Left hindlimb (tissue), 1 donor: ENCODE results near the gene DYNC1I2.
"Not testable (repeated sequence)": the region's sequence is repeated elsewhere in the genome, so short reads cannot be mapped to it uniquely, and the experiment has no call there.

Experiments
- DNase-seq: peaks from one replicate; pipeline ENCODE4 v3.0.0-alpha.2; 2018

Gene DYNC1I2

DNA sequence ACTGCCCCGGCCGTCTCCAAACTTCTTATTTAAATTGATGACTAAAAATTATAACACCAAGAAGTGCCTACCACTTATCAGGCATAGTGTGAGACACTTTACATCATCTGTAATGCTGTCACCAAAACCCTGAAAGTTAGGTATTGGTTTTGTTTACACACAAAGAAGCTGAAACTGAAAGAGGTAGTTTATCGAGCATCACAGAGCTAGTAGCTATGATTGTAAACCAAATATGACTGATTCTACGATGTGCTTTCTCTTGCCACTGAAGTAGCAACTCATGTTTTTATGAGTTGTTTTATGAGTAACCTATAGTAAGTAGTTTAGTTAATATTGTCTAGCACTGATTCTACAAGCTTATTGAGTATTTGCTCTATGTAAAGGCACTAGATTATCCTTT, 31.5 kb downstream of the DYNC1I2 start:
- no peak for DNase-seq

DNA sequence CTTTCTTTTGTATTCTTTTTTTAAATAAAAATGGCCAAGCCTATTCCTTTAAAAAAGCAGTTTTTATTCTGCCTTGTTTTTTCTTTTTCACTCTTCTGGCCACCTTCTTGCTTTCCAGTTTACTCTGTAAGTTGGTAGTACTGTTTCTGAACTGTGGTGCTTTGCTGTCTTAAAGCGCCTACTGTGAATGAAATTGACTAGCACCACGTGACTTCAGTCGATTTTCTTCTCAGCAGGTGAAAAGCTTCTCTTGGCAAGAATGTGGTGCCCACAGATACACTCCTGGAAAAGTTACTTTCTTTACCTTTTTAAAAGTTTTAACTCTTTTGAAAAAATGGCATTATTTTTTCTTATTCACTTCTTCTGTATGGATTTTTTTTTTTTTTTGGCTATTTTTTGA, 32.4 kb downstream of the DYNC1I2 start:
- no peak for DNase-seq

DNA sequence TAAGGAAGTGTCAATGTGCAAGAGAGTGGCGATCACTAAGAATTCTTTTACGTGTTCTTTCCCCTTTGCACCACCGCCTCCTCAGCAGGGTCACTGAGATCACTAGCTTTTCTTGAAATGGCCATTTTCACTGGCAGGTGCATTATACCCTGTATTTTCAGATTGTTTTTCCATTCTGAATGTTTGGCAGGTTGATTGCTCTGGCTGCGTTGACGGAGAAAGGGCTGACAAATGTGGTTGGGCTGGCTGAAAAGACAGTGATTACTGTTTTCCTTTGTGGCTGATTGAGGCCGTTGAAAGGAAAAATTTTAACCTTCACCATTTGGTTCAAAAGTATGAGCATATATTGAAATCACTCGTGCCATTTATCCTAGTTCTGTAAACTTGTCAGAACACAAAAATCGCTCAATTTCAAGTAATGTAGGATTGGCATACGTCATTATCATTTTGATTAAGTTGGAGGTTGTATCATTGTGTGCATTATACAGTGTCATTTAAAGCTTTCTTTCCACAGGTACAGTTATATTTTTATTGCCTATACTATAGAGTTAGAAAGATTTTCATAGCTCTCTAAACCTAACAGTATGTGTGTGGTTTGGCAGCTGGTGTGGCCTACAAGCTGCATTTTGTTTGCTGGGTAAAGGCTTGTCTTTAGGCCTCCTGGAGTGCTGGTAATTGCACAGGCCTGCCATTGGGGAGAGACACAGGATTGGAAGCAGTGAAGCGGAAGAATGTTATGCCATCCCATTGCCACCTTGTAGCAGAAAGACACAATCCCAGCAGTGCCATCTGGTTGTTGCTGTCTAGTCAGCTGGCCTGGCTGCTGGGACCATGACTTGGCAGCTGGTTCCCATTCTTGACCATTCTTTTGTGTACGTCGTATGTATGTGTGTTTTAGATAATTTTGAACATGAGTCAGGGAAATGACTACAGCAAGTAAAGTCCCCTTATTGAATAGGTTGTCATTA, 36.7 kb downstream of the DYNC1I2 start:
- DNase-seq: peak; percentile 32

DNA sequence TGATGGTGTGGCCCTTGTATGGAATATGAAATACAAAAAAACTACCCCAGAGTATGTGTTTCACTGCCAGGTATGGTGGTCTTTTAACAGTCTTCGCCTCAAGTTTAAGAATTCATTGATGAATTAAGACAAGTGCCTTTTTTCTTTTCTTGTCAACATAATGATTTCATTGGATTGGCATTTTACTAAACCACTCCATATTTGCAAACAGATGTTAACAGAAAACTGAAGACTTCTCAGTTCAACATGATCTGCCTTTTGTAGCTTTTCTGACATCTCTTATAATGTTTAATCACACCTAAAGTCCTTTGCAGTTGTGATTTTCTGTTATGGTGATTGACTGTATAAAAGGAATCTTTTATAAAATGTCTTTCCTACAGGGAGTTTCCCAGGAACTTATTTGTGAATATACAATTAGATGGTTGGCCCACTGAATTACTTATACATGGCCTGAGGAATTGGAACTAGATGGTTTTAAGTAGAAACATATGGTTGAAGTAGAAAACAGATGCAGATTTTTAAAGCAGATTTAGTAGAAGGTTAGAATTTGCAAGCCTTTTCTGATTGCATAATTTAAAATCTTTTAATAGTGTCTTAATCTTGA, 39.7 kb downstream of the DYNC1I2 start:
- no peak for DNase-seq

DNA sequence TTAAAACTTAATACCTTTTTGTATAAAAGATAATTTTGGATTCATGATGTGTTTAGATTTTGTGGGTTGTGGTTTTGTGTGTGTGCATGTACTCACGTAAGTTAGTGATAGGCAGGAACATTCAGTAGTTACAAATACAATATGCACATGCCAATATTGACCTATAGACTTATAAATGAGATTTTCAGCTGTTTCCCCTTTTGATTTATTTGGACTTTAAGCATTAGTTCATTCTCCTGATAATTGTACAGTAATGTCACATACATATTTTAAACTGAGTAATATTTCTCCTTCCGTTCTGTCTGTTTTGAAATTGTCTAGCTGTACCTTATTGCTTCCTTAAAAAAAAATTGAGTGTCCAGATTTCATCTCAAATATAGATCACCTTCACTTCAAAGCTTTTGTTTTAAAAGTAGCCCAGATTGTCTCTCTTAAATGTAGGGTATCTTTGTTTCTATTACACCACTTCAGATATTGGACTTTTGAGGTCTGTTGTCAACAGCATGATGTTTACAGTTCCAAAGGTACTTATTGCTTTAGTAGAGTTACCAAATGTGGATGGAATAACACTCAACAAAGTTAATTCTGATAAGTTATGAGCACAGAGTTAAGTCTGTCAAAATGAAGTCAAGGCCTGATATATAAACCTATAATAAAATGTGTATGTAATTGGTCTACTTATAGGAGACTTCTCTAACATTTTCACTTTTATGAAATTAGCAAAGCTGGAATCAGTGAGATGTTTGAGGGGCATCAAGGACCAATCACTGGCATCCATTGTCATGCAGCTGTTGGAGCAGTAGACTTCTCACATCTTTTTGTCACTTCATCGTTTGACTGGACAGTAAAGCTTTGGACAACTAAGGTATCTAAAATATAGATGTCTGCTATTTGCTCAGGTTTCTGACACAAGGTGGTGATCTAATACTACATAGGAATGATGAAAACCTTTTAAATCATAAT, 42.0 kb downstream of the DYNC1I2 start:
- no peak for DNase-seq

DNA sequence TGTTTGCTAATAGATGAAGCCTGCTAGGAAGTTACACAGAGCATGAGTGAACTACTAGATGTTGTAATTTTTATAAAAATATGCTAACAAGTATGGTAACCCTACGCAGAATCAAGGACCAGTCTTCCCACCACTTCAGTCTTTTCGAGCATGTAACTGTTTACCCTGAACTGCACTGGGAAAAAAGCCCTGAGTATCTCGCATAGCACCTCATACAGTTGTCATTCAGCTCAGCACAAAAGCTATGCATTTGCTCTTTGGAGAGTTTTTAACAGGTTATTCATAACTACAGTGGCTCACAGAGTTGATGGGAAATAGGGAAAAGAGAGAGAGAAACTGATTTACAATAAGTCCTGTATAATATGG, 42.7 kb downstream of the DYNC1I2 start:
- DNase-seq: no peak

DNA sequence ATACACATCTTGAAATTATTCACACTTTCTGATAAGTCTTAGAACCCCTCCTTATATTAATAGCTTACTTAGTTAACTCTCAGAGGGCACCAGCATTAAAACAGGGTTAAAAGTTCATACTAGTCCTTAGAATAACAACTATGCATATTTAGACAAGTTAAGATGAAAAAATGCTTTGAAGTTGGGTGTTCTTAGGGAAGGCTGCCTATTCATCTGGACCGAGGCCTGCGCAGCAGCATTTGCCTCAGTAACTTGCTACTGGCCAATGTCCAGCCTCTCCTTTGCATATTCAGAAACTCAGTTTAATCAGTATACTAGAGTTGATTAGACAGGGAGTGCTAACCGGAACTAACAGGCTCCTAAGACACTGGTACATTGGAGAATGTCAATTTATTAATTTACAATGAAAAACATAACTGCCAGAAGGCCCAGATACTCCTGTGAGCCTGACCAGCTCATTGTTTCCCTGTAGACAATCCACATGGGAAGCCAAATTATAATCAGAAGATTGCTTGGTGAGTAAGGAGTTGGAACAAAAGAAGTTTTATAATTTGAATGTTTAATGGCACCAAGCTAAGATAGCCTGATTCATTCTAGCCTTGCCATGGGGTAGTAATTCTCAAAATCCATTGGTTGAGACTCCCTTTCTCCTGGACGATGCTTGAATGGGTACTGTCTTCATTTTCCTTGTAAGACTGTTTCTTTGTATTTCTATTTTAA, 48.9 kb downstream of the DYNC1I2 start:
- no peak for DNase-seq

DNA sequence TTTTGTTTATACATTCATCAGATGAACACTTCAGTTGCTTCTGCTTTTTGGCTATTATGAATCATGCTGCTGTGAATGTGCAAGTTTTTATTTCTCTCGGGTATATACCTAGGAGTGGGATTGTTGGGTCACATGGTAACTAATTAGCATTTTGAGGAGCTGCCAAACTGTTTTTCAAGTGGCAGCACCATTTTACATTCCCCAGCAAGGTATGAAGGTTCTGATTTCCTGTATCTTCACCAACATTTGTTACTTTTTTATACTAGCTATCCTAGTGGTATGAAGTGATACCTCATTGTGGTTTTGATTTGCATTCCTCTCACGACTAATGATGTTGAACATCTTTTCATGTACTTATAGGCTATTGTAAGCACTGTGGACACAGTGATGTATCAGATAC, 53.9 kb downstream of the DYNC1I2 start:
- DNase-seq: no peak

DNA sequence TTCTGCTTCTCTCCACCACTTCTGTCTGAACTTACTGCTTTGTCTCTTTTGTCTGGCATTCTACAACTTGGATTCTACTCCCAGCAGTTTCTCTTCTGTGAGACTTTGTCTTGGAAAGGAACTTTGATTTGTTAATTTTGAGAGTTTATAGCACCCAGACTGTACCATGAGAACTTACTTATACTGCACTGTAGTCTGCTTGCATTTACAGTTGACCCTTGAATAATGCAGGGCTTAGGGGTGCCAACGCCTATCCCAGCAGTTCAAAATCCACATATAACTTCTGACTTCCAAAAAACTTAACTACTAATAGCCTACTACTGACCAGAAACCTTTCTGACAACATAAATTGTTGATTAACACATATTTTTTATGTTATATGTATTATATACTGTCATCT, 55.5 kb downstream of the DYNC1I2 start:
- no peak for DNase-seq

DNA sequence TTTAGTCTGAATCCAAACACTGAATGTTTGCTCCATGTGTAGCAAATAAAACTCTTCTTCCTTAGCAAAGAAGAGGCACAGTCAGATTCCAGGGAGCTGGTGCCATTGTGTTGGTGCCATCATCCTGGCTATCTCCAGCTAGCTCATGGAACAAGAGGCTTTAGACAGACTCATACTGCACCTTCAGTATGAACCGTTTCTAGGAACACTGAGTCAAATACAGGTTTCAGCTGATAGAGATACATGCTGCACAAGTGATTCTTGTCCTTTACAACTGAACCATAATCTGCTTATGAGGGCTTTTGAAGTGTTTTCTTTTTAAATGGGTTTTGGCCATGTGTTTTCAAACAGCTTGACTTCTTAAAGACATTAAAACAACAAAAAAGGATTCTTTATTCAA, 57.9 kb downstream of the DYNC1I2 start:
- no peak for DNase-seq

DNA sequence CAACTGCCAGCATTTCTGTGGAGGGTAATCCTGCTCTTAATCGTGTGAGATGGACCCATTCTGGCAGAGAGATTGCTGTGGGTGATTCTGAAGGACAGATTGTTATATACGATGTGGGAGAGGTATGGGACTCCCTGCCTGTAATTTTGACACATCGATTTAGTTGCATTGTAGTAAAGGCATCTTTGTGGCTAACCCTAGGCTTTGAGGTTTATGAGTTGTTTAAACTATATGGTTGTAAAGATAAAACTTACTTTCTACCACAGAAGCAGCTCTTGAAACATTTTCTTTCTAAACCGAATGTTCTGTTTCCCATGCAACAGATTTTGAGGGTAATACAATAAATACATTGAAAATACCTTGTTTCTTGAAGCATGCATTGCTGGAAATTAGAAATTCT, 58.5 kb downstream of the DYNC1I2 start:
- DNase-seq: no peak

DNA sequence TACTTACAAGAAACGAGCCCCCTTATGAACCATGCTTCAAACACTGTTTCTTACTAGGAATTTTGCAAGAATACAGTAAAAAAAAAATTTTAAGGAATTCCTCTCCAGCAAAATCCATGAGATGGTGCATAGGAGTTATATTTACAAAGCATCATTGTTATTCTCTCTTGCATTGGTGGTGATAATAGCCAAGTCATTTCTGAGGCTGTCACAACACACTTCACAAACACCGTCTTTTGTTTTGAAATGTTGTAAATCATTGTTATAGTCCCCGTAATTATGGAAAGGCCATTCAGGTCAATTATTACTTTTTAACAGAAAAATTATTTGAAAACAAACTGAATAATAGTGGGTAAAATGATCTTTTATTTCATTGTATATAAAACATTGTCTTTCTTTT, 60.1 kb downstream of the DYNC1I2 start:
- no peak for DNase-seq

DNA sequence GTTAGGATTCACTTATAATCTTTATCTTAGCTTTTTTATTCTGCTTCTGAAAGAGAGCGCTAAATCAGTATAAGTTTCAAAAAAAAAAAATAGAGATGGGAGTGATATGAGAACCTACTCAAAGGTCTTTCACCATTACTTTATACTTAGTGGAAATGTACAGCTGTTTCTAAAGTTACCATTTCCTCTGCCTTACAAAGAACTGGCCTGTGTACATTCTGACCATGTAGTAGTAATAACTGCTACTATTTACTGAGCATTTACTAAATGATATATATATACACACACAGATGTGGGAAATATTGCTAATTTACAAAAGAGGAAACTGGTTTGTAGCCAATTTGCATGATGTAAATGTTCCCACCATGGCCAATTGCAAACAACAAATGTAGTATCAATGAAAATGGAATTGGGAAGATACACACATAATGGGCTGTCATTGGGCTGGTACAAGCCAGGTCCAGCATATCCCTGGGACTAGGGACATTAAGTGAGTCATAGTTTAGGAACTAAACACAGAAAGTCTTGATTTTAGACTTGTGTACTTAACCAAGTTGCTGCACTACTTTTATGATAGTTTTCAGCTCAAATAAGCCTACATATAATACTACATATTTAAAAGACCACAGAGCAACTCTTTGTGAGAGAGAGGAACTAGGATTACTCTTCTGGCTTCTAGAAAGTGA, 67.1 kb downstream of the DYNC1I2 start:
- no peak for DNase-seq

DNA sequence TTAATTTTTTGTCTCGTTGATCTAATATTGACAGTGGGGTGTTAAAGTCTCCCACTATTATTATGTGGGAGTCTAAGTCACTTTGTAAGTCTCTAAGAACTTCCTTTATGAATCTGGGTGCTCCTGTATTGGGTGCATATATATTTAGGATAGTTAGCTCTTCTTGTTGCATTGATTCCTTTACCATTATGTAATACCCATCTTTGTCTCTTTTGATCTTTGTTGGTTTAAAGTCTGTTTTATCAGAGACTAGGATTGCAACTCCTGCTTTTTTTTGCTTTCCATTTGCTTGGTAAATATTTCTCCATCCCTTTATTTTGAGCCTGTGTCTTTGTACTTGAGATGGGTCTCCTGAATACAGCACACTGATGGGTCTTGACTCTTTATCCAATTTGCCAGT, 71.5 kb downstream of the DYNC1I2 start:
- not testable (repeated sequence) for DNase-seq

DNA sequence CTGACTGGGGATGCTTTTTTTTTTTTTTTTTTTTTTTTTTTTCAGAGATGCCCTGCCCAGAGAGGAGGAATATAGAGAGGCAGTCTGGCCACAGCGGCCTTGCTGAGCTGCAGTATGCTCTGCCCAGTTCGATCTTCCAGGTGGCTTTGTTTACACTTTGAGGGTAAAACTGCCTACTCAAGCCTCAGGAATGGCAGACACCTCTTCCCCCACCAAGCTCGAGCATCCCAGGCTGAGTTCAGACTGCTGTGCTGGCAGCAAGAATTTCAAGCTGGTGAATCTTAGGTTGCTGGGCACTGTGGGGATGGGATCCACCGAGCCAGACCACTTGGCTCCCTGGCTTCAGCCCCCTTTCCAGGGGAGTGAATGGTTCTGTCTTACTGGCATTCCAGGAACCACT, 73.9 kb downstream of the DYNC1I2 start:
- DNase-seq: not testable (repeated sequence)

DNA sequence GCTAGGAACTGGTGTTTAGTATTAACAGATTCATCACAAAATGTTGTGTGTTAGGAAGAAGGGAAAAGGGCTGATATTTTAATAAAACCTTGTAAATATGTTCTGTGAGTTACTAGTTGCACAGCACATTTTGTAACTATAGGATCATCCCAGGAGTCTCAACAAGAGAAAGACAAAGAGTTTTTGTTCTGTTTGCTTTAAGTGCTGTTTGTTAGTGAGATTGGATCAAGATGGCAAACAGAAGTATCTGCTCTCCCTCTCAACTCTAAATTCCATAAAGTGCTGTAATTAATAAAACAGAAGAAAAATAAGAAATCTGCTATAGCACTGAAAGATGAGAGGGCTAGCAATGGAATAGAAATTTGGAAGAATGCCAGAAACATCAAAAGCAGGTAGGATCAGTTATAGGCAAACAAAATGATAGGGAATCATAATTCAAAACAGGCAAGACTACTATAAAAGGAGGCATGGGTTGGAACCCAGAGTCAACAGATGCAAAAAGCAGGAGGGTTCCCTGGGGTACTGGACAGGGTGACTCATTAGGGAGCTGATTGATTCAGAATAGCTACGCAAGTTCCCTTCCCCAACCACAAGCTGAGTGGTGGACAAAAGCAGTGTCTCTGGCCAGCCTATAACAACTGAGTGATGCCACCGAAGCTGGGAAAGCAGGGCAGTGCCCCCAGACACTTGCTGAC, 75.8 kb downstream of the DYNC1I2 start:
- DNase-seq: no peak

DNA sequence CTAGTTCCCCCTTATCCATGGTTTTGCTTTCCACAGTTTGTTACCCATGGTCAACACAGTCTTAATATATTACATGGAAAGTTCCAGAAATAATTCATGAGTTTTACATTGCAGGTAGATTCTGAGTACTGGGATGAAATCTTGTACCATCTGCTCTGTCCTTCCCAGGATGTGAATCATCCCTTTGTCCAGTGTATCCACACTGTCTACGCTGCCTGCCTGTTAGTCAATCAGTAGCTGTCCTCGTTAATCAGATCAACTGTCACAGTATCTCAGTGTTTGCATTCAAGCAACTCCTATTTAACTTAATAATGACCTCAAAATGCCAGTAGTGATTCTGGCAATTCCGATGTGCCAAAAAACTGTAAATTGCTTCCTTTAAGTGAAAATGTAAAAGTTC, 76.3 kb downstream of the DYNC1I2 start:
- DNase-seq: no peak

DNA sequence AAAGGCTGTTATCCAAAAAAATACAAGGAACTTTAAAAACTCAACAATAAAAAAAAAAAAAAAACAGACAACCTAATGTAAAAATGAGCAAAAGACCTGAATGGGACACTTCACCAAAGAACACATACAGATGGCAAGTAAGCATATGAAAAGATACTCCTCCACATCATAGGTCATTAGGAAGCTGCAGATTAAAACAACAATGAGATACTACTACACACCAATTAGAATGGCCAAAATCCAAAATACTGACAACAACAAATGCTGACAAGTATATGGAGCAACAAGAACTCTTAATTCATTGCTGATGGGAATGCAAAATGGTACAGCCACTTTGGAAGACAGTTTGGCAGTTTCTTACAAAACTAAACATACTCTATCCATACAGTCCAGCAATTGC, 84.2 kb downstream of the DYNC1I2 start:
- DNase-seq: no peak

DNA sequence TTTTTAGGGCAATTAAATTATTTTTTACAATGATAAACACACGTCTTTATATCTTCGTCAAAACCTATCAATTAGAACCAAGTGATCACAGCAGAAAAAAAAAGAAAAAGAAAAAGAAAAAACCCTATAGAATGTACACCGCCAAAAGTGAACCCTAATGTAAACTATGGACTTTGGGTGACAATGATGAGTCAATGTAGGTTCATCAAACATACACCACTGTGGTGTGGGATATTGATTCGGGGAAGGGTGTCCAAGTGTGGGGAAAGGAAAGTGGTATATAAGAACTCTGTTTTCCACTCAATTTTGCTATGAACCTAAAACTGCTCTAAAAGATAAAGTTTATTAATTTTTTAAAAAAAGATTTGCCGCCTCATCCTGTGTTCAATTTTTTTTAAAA, 85.1 kb downstream of the DYNC1I2 start:
- no peak for DNase-seq

DNA sequence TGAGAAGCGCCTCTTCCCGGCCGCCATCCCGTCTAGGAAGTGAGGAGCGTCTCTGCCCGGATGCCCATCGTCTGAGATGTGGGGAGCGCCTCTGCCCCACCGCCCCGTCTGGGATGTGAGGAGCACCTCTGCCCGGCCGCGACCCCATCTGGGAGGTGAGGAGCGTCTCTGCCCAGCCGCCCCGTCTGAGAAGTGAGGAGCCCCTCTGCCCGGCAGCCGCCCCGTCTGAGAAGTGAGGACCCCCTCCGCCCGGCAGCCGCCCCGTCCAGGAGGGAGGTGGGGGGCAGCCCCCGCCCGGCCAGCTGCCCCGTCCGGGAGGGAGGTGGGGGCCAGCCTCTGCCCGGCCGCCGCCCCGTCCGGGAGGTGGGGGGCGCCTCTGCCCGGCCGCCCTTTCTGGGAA, 87.3 kb downstream of the DYNC1I2 start:
- not testable (repeated sequence) for DNase-seq

DNA sequence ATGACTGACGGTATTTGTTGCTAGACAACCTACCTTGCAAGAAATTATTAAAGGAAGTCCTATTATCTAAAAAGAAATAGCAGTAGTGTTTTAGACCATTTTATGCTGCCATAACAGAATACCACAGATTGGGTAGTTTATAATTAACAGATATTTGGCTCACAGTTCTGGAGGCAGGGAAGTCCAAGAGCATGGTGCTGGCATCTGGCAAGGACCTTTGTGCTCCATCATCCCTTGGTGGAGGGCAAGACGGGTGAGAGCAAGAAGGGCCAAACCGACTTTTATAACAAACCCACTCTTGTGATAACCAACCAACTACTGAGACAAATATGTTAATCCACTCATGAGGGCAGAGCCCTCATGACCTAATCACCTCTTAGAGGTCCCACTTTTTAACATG, 91.2 kb downstream of the DYNC1I2 start:
- DNase-seq: no peak
